Stimulated activated CD4-positive, alpha-beta T cell treated with anti-CD3 and anti-CD28 coated beads, Interleukin-2, amount 100 ng/mL, for 24 hours (primary cell): ENCODE measurements around the gene TNPO1.

Experiments used
- DNase-seq, 2 donors: peaks; one replicate each; pipeline ENCODE4 v3.0.0-alpha.2; 2020

TNPO1 gene

GRCh38 chr5:72936893-72937292 is 120.4 kb downstream of the TNPO1 start:
- no peak for DNase-seq

GRCh38 chr5:72937517-72938061 is 121.1 kb downstream of the TNPO1 start:
- DNase-seq, result no peak

- no peak for DNase-seq
Observed at GRCh38 chr5:72938206-72938605, 121.7 kb downstream of the TNPO1 start.

GRCh38 chr5:72940082-72940481 is 123.6 kb downstream of the TNPO1 start:
- DNase-seq, result no peak

- no peak for DNase-seq
Observed at GRCh38 chr5:72943307-72943706, 126.8 kb downstream of the TNPO1 start.

GRCh38 chr5:72947498-72947897 is 131.0 kb downstream of the TNPO1 start:
- no peak for DNase-seq

- no peak for DNase-seq
Observed at GRCh38 chr5:72949481-72949880, 133.0 kb downstream of the TNPO1 start.

GRCh38 chr5:72951671-72952468 is 135.4 kb downstream of the TNPO1 start:
- no peak for DNase-seq

- no peak for DNase-seq
Observed at GRCh38 chr5:72954389-72954788, 137.9 kb downstream of the TNPO1 start.

- DNase-seq, result no peak
Observed at GRCh38 chr5:72955143-72955767, 138.8 kb downstream of the TNPO1 start.

GRCh38 chr5:72955768-72956323 is 139.4 kb downstream of the TNPO1 start, which contains the start of gene FCHO2:
TSS of gene FCHO2 (plus strand) at chr5:72956041. CDS start at chr5:72956097, 56 bp downstream.
- peak; percentile 97 to 98 for DNase-seq

GRCh38 chr5:72956324-72957140 is 140.1 kb downstream of the TNPO1 start:
- peak; percentile 26 to 33 for DNase-seq

- DNase-seq, result no peak
Observed at GRCh38 chr5:72957337-72957736, 140.9 kb downstream of the TNPO1 start.

- no peak for DNase-seq
Observed at GRCh38 chr5:72959257-72959656, 142.8 kb downstream of the TNPO1 start.
